CD4-positive, alpha-beta T cell treated with Interleukin-12 subunit alpha and Interleukin-12 subunit beta, for 1 hour (primary cell): ENCODE measurements around the gene OR5H15.
"Not testable (repeated sequence)": the region's sequence is repeated elsewhere in the genome, so short reads cannot be mapped to it uniquely, and the experiment has no call there.

Source experiments
- DNase-seq: peaks from one replicate; pipeline ENCODE4 v3.0.0-alpha.2; 2020

Gene OR5H15

GRCh38 chr3:98166396-98166795 lies at the start of gene OR5H15:
TSS of gene OR5H15 (plus strand) at chr3:98166696. CDS start at chr3:98168700, 2,004 bp downstream.
- no peak for DNase-seq

GRCh38 chr3:98130421-98130820 lies 36.1 kb upstream of the OR5H15 start, which contains the start of gene OR5H1:
TSS of gene OR5H1 (plus strand) at chr3:98130721. CDS start at chr3:98132698, 1,977 bp downstream.
- no peak for DNase-seq

- no peak for DNase-seq
Observed at GRCh38 chr3:98136631-98137030, 29.9 kb upstream of the OR5H15 start.

GRCh38 chr3:98137826-98138557 lies 28.5 kb upstream of the OR5H15 start:
- DNase-seq, result not testable (repeated sequence)

- no peak for DNase-seq
Observed at GRCh38 chr3:98140531-98140930, 26.0 kb upstream of the OR5H15 start.

- no peak for DNase-seq
Observed at GRCh38 chr3:98147179-98147578, 19.3 kb upstream of the OR5H15 start, which contains the start of gene OR5H14. TSS of gene OR5H14 (plus strand) at chr3:98147479. CDS start at chr3:98149386, 1,907 bp downstream.

- no peak for DNase-seq
Observed at GRCh38 chr3:98148751-98149150, 17.7 kb upstream of the OR5H15 start.

- DNase-seq, result not testable (repeated sequence)
Observed at GRCh38 chr3:98149456-98149855, 17.0 kb upstream of the OR5H15 start.

GRCh38 chr3:98151241-98151640 lies 15.3 kb upstream of the OR5H15 start:
- no peak for DNase-seq

- no peak for DNase-seq
Observed at GRCh38 chr3:98171071-98171470, 4.6 kb downstream of the OR5H15 start.

- DNase-seq, result no peak
Observed at GRCh38 chr3:98172621-98173020, 6.1 kb downstream of the OR5H15 start.

- no peak for DNase-seq
Observed at GRCh38 chr3:98180319-98180890, 13.9 kb downstream of the OR5H15 start.

GRCh38 chr3:98182196-98182595 lies 15.7 kb downstream of the OR5H15 start:
- DNase-seq, result no peak

GRCh38 chr3:98185180-98185579 lies 18.7 kb downstream of the OR5H15 start:
- DNase-seq, result no peak

GRCh38 chr3:98188545-98188944 lies 22.0 kb downstream of the OR5H15 start:
- DNase-seq, result peak; percentile 33

- DNase-seq, result not testable (repeated sequence)
Observed at GRCh38 chr3:98190911-98191310, 24.4 kb downstream of the OR5H15 start.

- DNase-seq, result not testable (repeated sequence)
Observed at GRCh38 chr3:98196293-98196692, 29.8 kb downstream of the OR5H15 start.

GRCh38 chr3:98199020-98199419 lies 32.5 kb downstream of the OR5H15 start:
- DNase-seq, result no peak

GRCh38 chr3:98209244-98209643 lies 42.7 kb downstream of the OR5H15 start:
- no peak for DNase-seq

GRCh38 chr3:98213276-98213675 lies 46.8 kb downstream of the OR5H15 start:
- no peak for DNase-seq

- DNase-seq, result no peak
Observed at GRCh38 chr3:98215051-98215450, 48.6 kb downstream of the OR5H15 start.
